Measurements from ENCODE around the gene ITPR3. TPM values are rescaled to one million over a fixed set of nuclear protein-coding genes. Genes with fewer than 3 reads are reported as not detected.

The ITPR3 gene
- total RNA-seq, 1 experiment from 2014 or later: 143 TPM

GRCh38 chr6:33607784-33608161, 13.3 kb upstream of the ITPR3 start:
- H3K4me1 Mint-ChIP-seq (ENCODE audit: low read depth, unreplicated experiment): peaks cover 56% of the 10 kb centered on the region
- peaks cover 7% of the 10 kb centered on the region for H3K36me3 Mint-ChIP-seq (ENCODE audit: insufficient read depth, unreplicated experiment)
- no peak overlapping the region for H3K27ac Mint-ChIP-seq (ENCODE audit: unreplicated experiment)
- DNase-seq: peak; percentile 71
- TF ChIP-seq CTCF (IDR thresholded peaks at IDR 0.05; ENCODE audit: unreplicated experiment): peak; percentile 67
- no peak overlapping the region for H3K4me3 Mint-ChIP-seq (ENCODE audit: low read depth, unreplicated experiment)
- intact Hi-C loops (cut with micrococcal nuclease; ENCODE audit: unreplicated experiment): no loop called here
- no peaks in the 10 kb centered on the region for H3K27me3 Mint-ChIP-seq (ENCODE audit: unreplicated experiment)
- H3K9me3 Mint-ChIP-seq (ENCODE audit: low read depth, unreplicated experiment): peaks cover 7% of the 10 kb centered on the region
- CTCF ChIA-PET: interaction anchor here (0.7 to 2.1 kb wide), 4 partner anchors 14 to 109 kb away, joined by 3 to 14 read pairs (median 6); partner anchors contain the start of gene BAK1
- BruUV-seq (replicated peaks): no TSS peak

GRCh38 chr6:33609019-33609418, 12.1 kb upstream of the ITPR3 start:
- Mint-ChIP-seq H3K4me3 (ENCODE audit: low read depth, unreplicated experiment) (no peak overlapping the region), H3K27me3 (ENCODE audit: unreplicated experiment) (no peaks in the 10 kb centered on the region), H3K27ac (ENCODE audit: unreplicated experiment) (no peak overlapping the region), H3K9me3 (ENCODE audit: low read depth, unreplicated experiment) (peaks cover 7% of the 10 kb centered on the region), H3K36me3 (ENCODE audit: insufficient read depth, unreplicated experiment) (peaks cover 7% of the 10 kb centered on the region), H3K4me1 (ENCODE audit: low read depth, unreplicated experiment) (peaks cover 66% of the 10 kb centered on the region)
- intact Hi-C loops (cut with micrococcal nuclease; ENCODE audit: unreplicated experiment): no loop called here
- CTCF ChIA-PET: no interaction called here
- no TSS peak for BruUV-seq (replicated peaks)
- TF ChIP-seq CTCF (IDR thresholded peaks at IDR 0.05; ENCODE audit: unreplicated experiment): no peak
- DNase-seq: no peak

GRCh38 chr6:33609528-33609927, 11.6 kb upstream of the ITPR3 start:
- CTCF ChIA-PET: interaction anchor here (3.0 kb wide), 1 partner anchor 12 kb away, joined by 9 read pairs; the partner anchor contains the start of gene ITPR3

GRCh38 chr6:33610067-33610466, 11.1 kb upstream of the ITPR3 start:
- no TSS peak for BruUV-seq (replicated peaks)
- H3K4me1 Mint-ChIP-seq (ENCODE audit: low read depth, unreplicated experiment): peaks cover 65% of the 10 kb centered on the region
- no peak for TF ChIP-seq CTCF (IDR thresholded peaks at IDR 0.05; ENCODE audit: unreplicated experiment)
- no peak for DNase-seq
- no peaks in the 10 kb centered on the region for H3K27me3 Mint-ChIP-seq (ENCODE audit: unreplicated experiment)
- H3K4me3 Mint-ChIP-seq (ENCODE audit: low read depth, unreplicated experiment): no peak overlapping the region
- intact Hi-C loops (cut with micrococcal nuclease; ENCODE audit: unreplicated experiment): no loop called here
- CTCF ChIA-PET: interaction anchor here (3.0 kb wide), 1 partner anchor 12 kb away, joined by 9 read pairs; the partner anchor contains the start of gene ITPR3
- H3K9me3 Mint-ChIP-seq (ENCODE audit: low read depth, unreplicated experiment): peaks cover 4% of the 10 kb centered on the region
- H3K36me3 Mint-ChIP-seq (ENCODE audit: insufficient read depth, unreplicated experiment): peaks cover 7% of the 10 kb centered on the region
- H3K27ac Mint-ChIP-seq (ENCODE audit: unreplicated experiment): peak overlapping the region; percentile 8

More at GRCh38 chr6:33609528-33609927, 11.6 kb upstream of the ITPR3 start:
- Mint-ChIP-seq H3K27ac (ENCODE audit: unreplicated experiment) (no peak overlapping the region), H3K4me3 (ENCODE audit: low read depth, unreplicated experiment) (no peak overlapping the region), H3K4me1 (ENCODE audit: low read depth, unreplicated experiment) (peaks cover 70% of the 10 kb centered on the region), H3K36me3 (ENCODE audit: insufficient read depth, unreplicated experiment) (peaks cover 7% of the 10 kb centered on the region), H3K9me3 (ENCODE audit: low read depth, unreplicated experiment) (peaks cover 7% of the 10 kb centered on the region), H3K27me3 (ENCODE audit: unreplicated experiment) (no peaks in the 10 kb centered on the region)
- no peak for DNase-seq
- no peak for TF ChIP-seq CTCF (IDR thresholded peaks at IDR 0.05; ENCODE audit: unreplicated experiment)
- BruUV-seq (replicated peaks): no TSS peak
- intact Hi-C loops (cut with micrococcal nuclease; ENCODE audit: unreplicated experiment): no loop called here
